ENCODE results near the gene ASB6.

The ASB6 gene

GRCh38 chr9:129644365-129644764 is 2.4 kb upstream of the ASB6 start:
- TF ChIP-seq ZFX (IDR thresholded peaks at IDR 0.05; ENCODE audit: borderline replicate concordance) (no peak), CTCF (IDR thresholded peaks at IDR 0.05) (no peak)
- no peak overlapping the region for H3K27ac ChIP-seq

- TF ChIP-seq ZFX (IDR thresholded peaks at IDR 0.05; ENCODE audit: borderline replicate concordance), result no peak
- no peak for TF ChIP-seq CTCF (IDR thresholded peaks at IDR 0.05)
- H3K27ac ChIP-seq, result no peak overlapping the region
These were observed 1.8 kb upstream of the ASB6 start for GRCh38 chr9:129643706-129644105.

GRCh38 chr9:129640871-129641749 is 841 bp downstream of the ASB6 start:
- TF ChIP-seq CTCF (IDR thresholded peaks at IDR 0.05), result no peak
- no peak for TF ChIP-seq ZFX (IDR thresholded peaks at IDR 0.05; ENCODE audit: borderline replicate concordance)
- H3K27ac ChIP-seq, result peak overlapping the region; percentile 68

- TF ChIP-seq ZFX (IDR thresholded peaks at IDR 0.05; ENCODE audit: borderline replicate concordance), result no peak
- TF ChIP-seq CTCF (IDR thresholded peaks at IDR 0.05), result no peak
- H3K27ac ChIP-seq, result peak overlapping the region; percentile 68
These were observed 1.7 kb downstream of the ASB6 start for GRCh38 chr9:129640086-129640870.

GRCh38 chr9:129639756-129640085 is 2.2 kb downstream of the ASB6 start:
- no peak overlapping the region for H3K27ac ChIP-seq
- TF ChIP-seq CTCF (IDR thresholded peaks at IDR 0.05), result no peak
- TF ChIP-seq ZFX (IDR thresholded peaks at IDR 0.05; ENCODE audit: borderline replicate concordance), result no peak

GRCh38 chr9:129639034-129639630 is 2.8 kb downstream of the ASB6 start:
- no peak overlapping the region for H3K27ac ChIP-seq
- TF ChIP-seq CTCF (IDR thresholded peaks at IDR 0.05) (no peak), ZFX (IDR thresholded peaks at IDR 0.05; ENCODE audit: borderline replicate concordance) (no peak)

All from 22Rv1 (cell line).